Endothelial cell of umbilical vein (primary cell): ENCODE measurements around the gene EVC. TPM values are rescaled to one million over a fixed set of nuclear protein-coding genes. Genes with fewer than 3 reads are reported as not detected.

Source experiments
- BruUV-seq: library from RNA; stranded (reverse); fragments of 400-500 nt; replicated peaks from 2 replicates; lab custom pipeline; 2021; lab: Mats Ljungman, UMichigan
- CTCF ChIA-PET: fragments of 300-600, 350-600 bp; sonication (Branson Sonifier 250); formaldehyde crosslinking; loops from one replicate; lab custom pipeline; 2021; ENCODE audit warnings: antibody characterized with exemption, inconsistent platforms; lab: Charles Lee
- POLR2A ChIA-PET: fragments of 300-600, 350-600 bp; sonication (Branson Sonifier 250); formaldehyde crosslinking; loops from one replicate; lab custom pipeline; 2021; ENCODE audit warnings: antibody characterized with exemption, inconsistent platforms; lab: Charles Lee
- DNase-seq: peaks from one replicate; pipeline ENCODE4 v3.0.0-alpha.2; 2011; ENCODE audit warnings: low read depth, low spot score
- FAIRE-seq: peaks from 2 replicates; lab custom pipeline; 2011; peaks lifted over from hg19 to GRCh38; lab: Jason Lieb, UNC
- H2AFZ ChIP-seq: 2 replicates; pipeline ENCODE4 v1.6.0; 2012; ENCODE audit warnings: low read depth, low read length, control low read depth, inconsistent platforms
- H3K27ac ChIP-seq: 2 replicates; pipeline ENCODE4 v1.5.1; 2011; ENCODE audit warnings: low read depth, mild to moderate bottlenecking, control low read depth, low read length, moderate library complexity; ENCODE audit not compliant: insufficient read depth
- H3K27me3 ChIP-seq, 2 experiments: 2 replicates each; pipeline versions ENCODE4 v1.6.0 to v1.6.1; 2011; ENCODE audit warnings: low read length in 2 of 2, mixed read lengths in 1 of 2; ENCODE audit not compliant: control insufficient read depth in 2 of 2, insufficient read depth in 2 of 2
- H3K36me3 ChIP-seq, 2 experiments: 2 replicates in 1 of 2; 3 replicates in 1 of 2; pipeline ENCODE4 v1.5.1; 2011; ENCODE audit warnings: low read length in 2 of 2, mild to moderate bottlenecking in 1 of 2, moderate library complexity in 1 of 2; ENCODE audit not compliant: control insufficient read depth in 2 of 2, insufficient read depth in 2 of 2; ENCODE audit errors: extremely low read depth in 1 of 2
- H3K4me1 ChIP-seq: 3 replicates; pipeline ENCODE4 v1.5.1; 2011; ENCODE audit warnings: mild to moderate bottlenecking, low read length; ENCODE audit not compliant: control insufficient read depth, insufficient read depth; ENCODE audit errors: extremely low read depth
- H3K4me2 ChIP-seq: 2 replicates; pipeline ENCODE4 v1.6.1; 2011; ENCODE audit warnings: low read length, control low read depth, mixed read lengths; ENCODE audit not compliant: insufficient read depth
- H3K4me3 ChIP-seq, 3 experiments: fragments of 200-600 bp in 1 of 3; sonication (generic), shearing (Covaris generic) in 1 of 3; replicated peaks in 1 of 3; 2 replicates each; pipeline ENCODE4 v1.5.1; 2011 to 2016; ENCODE audit warnings: control low read depth in 3 of 3, low read length in 3 of 3, mild to moderate bottlenecking in 2 of 3, inconsistent platforms in 1 of 3, low read depth in 1 of 3, moderate library complexity in 1 of 3; ENCODE audit not compliant: insufficient read depth in 1 of 3
- H3K79me2 ChIP-seq: 2 replicates; pipeline ENCODE4 v1.6.0; 2012; ENCODE audit warnings: low read length, inconsistent platforms; ENCODE audit not compliant: control insufficient read depth, insufficient read depth
- H3K9ac ChIP-seq: replicated peaks from 2 replicates; pipeline ENCODE3; 2011; ENCODE audit warnings: low read length, control low read depth; ENCODE audit not compliant: insufficient read depth; ENCODE audit errors: extremely low read depth
- H3K9me1 ChIP-seq: replicated peaks from 3 replicates; pipeline ENCODE4 v1.6.0; 2011; ENCODE audit warnings: mild to moderate bottlenecking, low read length; ENCODE audit not compliant: control insufficient read depth, insufficient read depth; ENCODE audit errors: extremely low read depth
- H3K9me3 ChIP-seq: replicated peaks from 2 replicates; pipeline ENCODE4 v1.5.1; 2012; ENCODE audit warnings: low read length, inconsistent platforms; ENCODE audit not compliant: control insufficient read depth, insufficient read depth
- H4K20me1 ChIP-seq: replicated peaks from 2 replicates; pipeline ENCODE3; 2011; ENCODE audit warnings: mild to moderate bottlenecking, low read length; ENCODE audit not compliant: control insufficient read depth, insufficient read depth; ENCODE audit errors: extremely low read depth
- CTCF ChIP-seq, 2 donors: IDR thresholded peaks; 1 replicate in 1 of 2; 2 replicates in 1 of 2; pipeline ENCODE4 v1.5.1; 2011; ENCODE audit warnings: low read length in 2 of 2, mild to moderate bottlenecking in 2 of 2, moderate library complexity in 2 of 2, control low read depth in 1 of 2, inconsistent platforms in 1 of 2, low read depth in 1 of 2; ENCODE audit not compliant: insufficient read depth in 1 of 2; ENCODE audit errors: extremely low read depth in 1 of 2
- EZH2 ChIP-seq: IDR thresholded peaks from 2 replicates; pipeline ENCODE4 v1.6.1; 2012; ENCODE audit warnings: borderline replicate concordance, low read depth, mild to moderate bottlenecking, moderate library complexity, low read length, inconsistent platforms; ENCODE audit not compliant: severe bottlenecking
- FOS ChIP-seq: IDR thresholded peaks from 2 replicates; pipeline ENCODE4 v1.6.1; 2011; ENCODE audit warnings: mild to moderate bottlenecking, low read length, moderate library complexity, borderline replicate concordance; ENCODE audit not compliant: insufficient read depth
- GATA2 ChIP-seq: IDR thresholded peaks from 2 replicates; pipeline ENCODE4 v1.7.0; 2011; ENCODE audit warnings: low read depth, mild to moderate bottlenecking, moderate library complexity, mixed read lengths, low read length; ENCODE audit not compliant: insufficient read length, insufficient read depth
- JUN ChIP-seq: IDR thresholded peaks from 2 replicates; pipeline ENCODE4 v1.6.1; 2011; ENCODE audit warnings: borderline replicate concordance, low read depth; ENCODE audit not compliant: insufficient read length, insufficient read depth
- MAX ChIP-seq: IDR thresholded peaks from 2 replicates; pipeline ENCODE4 v1.6.1; 2011; ENCODE audit not compliant: insufficient read depth, insufficient read length
- MYC ChIP-seq: IDR thresholded peaks from one replicate; pipeline ENCODE4 v1.6.1; 2011; ENCODE audit warnings: mild to moderate bottlenecking, low read depth, low read length
- POLR2A ChIP-seq: IDR thresholded peaks from 2 replicates; pipeline ENCODE4 v1.6.1; 2012; ENCODE audit warnings: low read depth, mild to moderate bottlenecking, control low read depth, low read length
- POLR2AphosphoS5 ChIP-seq: IDR thresholded peaks from 2 replicates; pipeline ENCODE4 v1.6.1; 2012; ENCODE audit warnings: low read depth, mild to moderate bottlenecking, control low read depth, low read length, moderate library complexity; ENCODE audit not compliant: insufficient read depth
- dilution Hi-C: fragments of 300-500 bp; cut with MboI; formaldehyde crosslinking; loops from one replicate; pipeline ENCODE4 v1.15.0; 2019; ENCODE audit warnings: low sequenced_read_pairs; ENCODE audit not compliant: extremely low pct_ligation_motif_present
- intact Hi-C: fragments of 100-400 bp; cut with micrococcal nuclease; formaldehyde crosslinking; loops from one replicate; pipeline ENCODE4 v1.10.0; 2022
- polyA plus RNA-seq, 4 experiments: library from polyadenylated mRNA; depleted of rRNA in 3 of 4; stranded (reverse) in 3 of 4; unstranded in 1 of 4; fragments of >200 nt; gene quantifications; 2 replicates each; pipeline versions ENCODE4 v1.2.1 to v1.2.3, GENCODE V29; 2011 to 2012; ENCODE audit warnings: missing spikeins in 1 of 4
- total RNA-seq: library from RNA; stranded (reverse); gene quantifications from 2 replicates; pipeline ENCODE4 v1.2.3, GENCODE V29; 2021

Gene EVC
- total and polyA plus RNA-seq, 2 donors (not counting 3 experiments of a cell fraction or from before 2014, with no cell fraction given) = 6.3 to 31.6 TPM

- Histone ChIP-seq H4K20me1 (no peaks in the 10 kb centered on the region), H3K9me3 (no peaks in the 10 kb centered on the region), H3K4me3 (no peak overlapping the region), H3K4me2 (no peak overlapping the region), H3K27ac (no peak overlapping the region), H3K9ac (no peak overlapping the region), H3K79me2 (no peaks in the 10 kb centered on the region), H3K36me3 (peaks cover 4 to 5% of the 10 kb centered on the region in 2 experiments), H3K4me1 (no peaks in the 10 kb centered on the region), H3K9me1 (no peaks in the 10 kb centered on the region), H2AFZ (no peak overlapping the region), H3K27me3 (no peaks in the 10 kb centered on the region)
- no peak for TF ChIP-seq JUN
- no peak for TF ChIP-seq POLR2A
- no peak for TF ChIP-seq MAX
- TF ChIP-seq POLR2AphosphoS5 = no peak
- no peak for TF ChIP-seq CTCF (IDR thresholded peaks at IDR 0.05; ENCODE audit: extremely low read depth in 1 of 2, insufficient read depth in 1 of 2, low read depth in 1 of 2, low read length in 2 of 2)
- no peak for TF ChIP-seq GATA2
- no peak for TF ChIP-seq EZH2
- no peak for TF ChIP-seq FOS
- TF ChIP-seq MYC = no peak
- ChIA-PET POLR2A (no interaction called here), CTCF (interaction anchor here (1.3 kb wide), 2 partner anchors 81 to 392 kb away, joined by 4 to 5 read pairs; partner anchors contain the start of gene EVC)
- FAIRE-seq (no peak), DNase-seq (no peak)
- intact Hi-C loops = loop anchor here (2.0 to 10.0 kb wide), 2 partner anchors 81 to 157 kb away; partner anchors contain the start of gene EVC
- dilution Hi-C loops = no loop called here
- BruUV-seq = no TSS peak
Observed at GRCh38 chr4:5791654-5792053, 80.7 kb downstream of the EVC start.
